ENCODE results near the gene PHF14.
"Not testable (repeated sequence)": the region's sequence is repeated elsewhere in the genome, so short reads cannot be mapped to it uniquely, and the experiment has no call there.

PHF14 gene

GRCh38 chr7:10981317-10981716, 7.6 kb downstream of the PHF14 start:
- in situ Hi-C loops (cut with MboI; ENCODE audit: low sequenced_read_pairs): no loop called here

- in situ Hi-C loops (cut with MboI; ENCODE audit: low sequenced_read_pairs): not testable (repeated sequence)
These were observed 17.1 kb downstream of the PHF14 start for GRCh38 chr7:10990748-10991147.

- in situ Hi-C loops (cut with MboI; ENCODE audit: low sequenced_read_pairs): not testable (repeated sequence)
These were observed 22.0 kb downstream of the PHF14 start for GRCh38 chr7:10995482-10996166.

GRCh38 chr7:10998996-10999757, 25.5 kb downstream of the PHF14 start:
- in situ Hi-C loops (cut with MboI; ENCODE audit: low sequenced_read_pairs): no loop called here

GRCh38 chr7:11005202-11005601, 31.5 kb downstream of the PHF14 start:
- in situ Hi-C loops (cut with MboI; ENCODE audit: low sequenced_read_pairs): no loop called here

GRCh38 chr7:11006291-11006690, 32.6 kb downstream of the PHF14 start:
- in situ Hi-C loops (cut with MboI; ENCODE audit: low sequenced_read_pairs): no loop called here

GRCh38 chr7:11009631-11010030, 36.0 kb downstream of the PHF14 start:
- in situ Hi-C loops (cut with MboI; ENCODE audit: low sequenced_read_pairs): no loop called here

- in situ Hi-C loops (cut with MboI; ENCODE audit: low sequenced_read_pairs): no loop called here
These were observed 47.8 kb downstream of the PHF14 start for GRCh38 chr7:11021468-11021867.

GRCh38 chr7:11026452-11027359, 53.0 kb downstream of the PHF14 start:
- in situ Hi-C loops (cut with MboI; ENCODE audit: low sequenced_read_pairs): no loop called here

GRCh38 chr7:11035661-11036060, 62.0 kb downstream of the PHF14 start:
- in situ Hi-C loops (cut with MboI; ENCODE audit: low sequenced_read_pairs): no loop called here

- in situ Hi-C loops (cut with MboI; ENCODE audit: low sequenced_read_pairs): no loop called here
These were observed 66.3 kb downstream of the PHF14 start for GRCh38 chr7:11039974-11040373.

GRCh38 chr7:11054033-11054432, 80.4 kb downstream of the PHF14 start:
- in situ Hi-C loops (cut with MboI; ENCODE audit: low sequenced_read_pairs): no loop called here

- in situ Hi-C loops (cut with MboI; ENCODE audit: low sequenced_read_pairs): no loop called here
These were observed 87.2 kb downstream of the PHF14 start for GRCh38 chr7:11060893-11061292.

- in situ Hi-C loops (cut with MboI; ENCODE audit: low sequenced_read_pairs): no loop called here
These were observed 88.4 kb downstream of the PHF14 start for GRCh38 chr7:11062110-11062509.

- in situ Hi-C loops (cut with MboI; ENCODE audit: low sequenced_read_pairs): no loop called here
These were observed 95.9 kb downstream of the PHF14 start for GRCh38 chr7:11069591-11069990.

- in situ Hi-C loops (cut with MboI; ENCODE audit: low sequenced_read_pairs): no loop called here
These were observed 104.1 kb downstream of the PHF14 start for GRCh38 chr7:11077816-11078215.

GRCh38 chr7:11078247-11078834, 104.7 kb downstream of the PHF14 start:
- in situ Hi-C loops (cut with MboI; ENCODE audit: low sequenced_read_pairs): no loop called here

- in situ Hi-C loops (cut with MboI; ENCODE audit: low sequenced_read_pairs): no loop called here
These were observed 106.2 kb downstream of the PHF14 start for GRCh38 chr7:11079907-11080306.

GRCh38 chr7:11082121-11082520, 108.4 kb downstream of the PHF14 start:
- in situ Hi-C loops (cut with MboI; ENCODE audit: low sequenced_read_pairs): no loop called here

GRCh38 chr7:11082552-11083213, 109.0 kb downstream of the PHF14 start:
- in situ Hi-C loops (cut with MboI; ENCODE audit: low sequenced_read_pairs): no loop called here

- in situ Hi-C loops (cut with MboI; ENCODE audit: low sequenced_read_pairs): no loop called here
These were observed 109.5 kb downstream of the PHF14 start for GRCh38 chr7:11083214-11083568.

Measured in hTERT RPE-1 (cell line).